Measurements from ENCODE around the gene SLC25A47. TPM values are rescaled to one million over a fixed set of nuclear protein-coding genes. Genes with fewer than 3 reads are reported as not detected.

SLC25A47 gene
- total RNA-seq, 1 donor from 2014 or later: not detected

GRCh38 chr14:100297320-100298300 is 25.5 kb upstream of the SLC25A47 start:
- H3K36me3 Mint-ChIP-seq (ENCODE audit: low read depth): no peaks in the 10 kb centered on the region
- DNase-seq: peak; percentile 42
- no peaks in the 10 kb centered on the region for H3K9me3 Mint-ChIP-seq
- peak overlapping the region; percentile 87 for H3K27ac Mint-ChIP-seq
- H3K4me1 Mint-ChIP-seq: peaks cover 60% of the 10 kb centered on the region
- ChIA-PET CTCF (interaction anchor here (0.6 kb wide), 1 partner anchor 79 kb away, joined by 3 read pairs; no protein-coding TSS in a partner anchor), POLR2A (interaction anchor here (1.0 to 1.3 kb wide), 4 partner anchors 8 to 78 kb away, joined by 3 to 4 read pairs (median 4); a partner anchor contains a TSS)
- H3K27me3 Mint-ChIP-seq: no peaks in the 10 kb centered on the region
- peak overlapping the region; percentile 70 for H3K4me3 Mint-ChIP-seq
- TF ChIP-seq, protein P1, sequence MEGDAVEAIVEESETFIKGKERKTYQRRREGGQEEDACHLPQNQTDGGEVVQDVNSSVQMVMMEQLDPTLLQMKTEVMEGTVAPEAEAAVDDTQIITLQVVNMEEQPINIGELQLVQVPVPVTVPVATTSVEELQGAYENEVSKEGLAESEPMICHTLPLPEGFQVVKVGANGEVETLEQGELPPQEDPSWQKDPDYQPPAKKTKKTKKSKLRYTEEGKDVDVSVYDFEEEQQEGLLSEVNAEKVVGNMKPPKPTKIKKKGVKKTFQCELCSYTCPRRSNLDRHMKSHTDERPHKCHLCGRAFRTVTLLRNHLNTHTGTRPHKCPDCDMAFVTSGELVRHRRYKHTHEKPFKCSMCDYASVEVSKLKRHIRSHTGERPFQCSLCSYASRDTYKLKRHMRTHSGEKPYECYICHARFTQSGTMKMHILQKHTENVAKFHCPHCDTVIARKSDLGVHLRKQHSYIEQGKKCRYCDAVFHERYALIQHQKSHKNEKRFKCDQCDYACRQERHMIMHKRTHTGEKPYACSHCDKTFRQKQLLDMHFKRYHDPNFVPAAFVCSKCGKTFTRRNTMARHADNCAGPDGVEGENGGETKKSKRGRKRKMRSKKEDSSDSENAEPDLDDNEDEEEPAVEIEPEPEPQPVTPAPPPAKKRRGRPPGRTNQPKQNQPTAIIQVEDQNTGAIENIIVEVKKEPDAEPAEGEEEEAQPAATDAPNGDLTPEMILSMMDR (IDR thresholded peaks at IDR 0.05): no peak
- intact Hi-C loops (cut with micrococcal nuclease): loop anchor here (1.0 kb wide), 1 partner anchor 8 kb away; no protein-coding TSS in a partner anchor
- peak; percentile 83 for ATAC-seq (ENCODE audit: low read depth)

- DNase-seq: no peak
- ChIA-PET POLR2A (interaction anchor here (1.1 kb wide), 1 partner anchor 9 kb away, joined by 4 read pairs; no protein-coding TSS in a partner anchor), CTCF (no interaction called here)
- Mint-ChIP-seq H3K9me3 (no peaks in the 10 kb centered on the region), H3K27ac (no peak overlapping the region), H3K4me1 (peaks cover 54% of the 10 kb centered on the region), H3K27me3 (no peaks in the 10 kb centered on the region), H3K4me3 (no peak overlapping the region), H3K36me3 (ENCODE audit: low read depth) (no peaks in the 10 kb centered on the region)
- intact Hi-C loops (cut with micrococcal nuclease): no loop called here
- TF ChIP-seq, protein P1 (IDR thresholded peaks at IDR 0.05): no peak
- ATAC-seq (ENCODE audit: low read depth): no peak
Observed at GRCh38 chr14:100298551-100299237, 24.4 kb upstream of the SLC25A47 start.

- H3K27ac Mint-ChIP-seq: no peak overlapping the region
- ATAC-seq (ENCODE audit: low read depth): no peak
- no peaks in the 10 kb centered on the region for H3K27me3 Mint-ChIP-seq
- DNase-seq: no peak
- ChIA-PET CTCF (no interaction called here), POLR2A (no interaction called here)
- no peak overlapping the region for H3K4me3 Mint-ChIP-seq
- TF ChIP-seq, protein P1 (IDR thresholded peaks at IDR 0.05): no peak
- no peaks in the 10 kb centered on the region for H3K9me3 Mint-ChIP-seq
- no peaks in the 10 kb centered on the region for H3K36me3 Mint-ChIP-seq (ENCODE audit: low read depth)
- intact Hi-C loops (cut with micrococcal nuclease): no loop called here
- H3K4me1 Mint-ChIP-seq: peaks cover 50% of the 10 kb centered on the region
Observed at GRCh38 chr14:100299238-100299560, 23.9 kb upstream of the SLC25A47 start.

GRCh38 chr14:100302616-100303015 is 20.5 kb upstream of the SLC25A47 start:
- intact Hi-C loops (cut with micrococcal nuclease): loop anchor here (10.0 kb wide), 1 partner anchor 698 kb away; the partner anchor contains the start of gene CCDC85C

More at GRCh38 chr14:100302616-100303015, 20.5 kb upstream of the SLC25A47 start:
- ChIA-PET POLR2A (interaction anchor here (1.0 to 1.4 kb wide), 2 partner anchors 9 to 11 kb away, joined by 3 read pairs; no protein-coding TSS in a partner anchor), CTCF (interaction anchor here (2.3 kb wide), 1 partner anchor 17 kb away, joined by 6 read pairs; no protein-coding TSS in a partner anchor)
- ATAC-seq (ENCODE audit: low read depth) (no peak), DNase-seq (no peak)
- Mint-ChIP-seq H3K9me3 (no peaks in the 10 kb centered on the region), H3K4me1 (peaks cover 34% of the 10 kb centered on the region), H3K27me3 (no peaks in the 10 kb centered on the region), H3K4me3 (no peak overlapping the region), H3K27ac (no peak overlapping the region), H3K36me3 (ENCODE audit: low read depth) (no peaks in the 10 kb centered on the region)
- TF ChIP-seq, protein P1 (IDR thresholded peaks at IDR 0.05): no peak

Data from activated B cell treated with CpG ODN at 0.5 μM for 24 hours (primary cell).